GM21825 (cell line): ENCODE data around the gene WSCD2.

Experiments
- ATAC-seq: cut with Tn5 transposase; IDR thresholded peaks from one replicate; pipeline ENCODE4 v1.9.1; 2021; ENCODE audit warnings: mild to moderate bottlenecking, moderate library complexity; ENCODE audit not compliant: unreplicated experiment

The WSCD2 gene

GRCh38 chr12:108231109-108231905 lies 102.2 kb downstream of the WSCD2 start:
- no peak for ATAC-seq

GRCh38 chr12:108231909-108232434 lies 102.9 kb downstream of the WSCD2 start:
- no peak for ATAC-seq

- ATAC-seq: no peak
Measured at GRCh38 chr12:108232565-108232964, 103.5 kb downstream of the WSCD2 start.

GRCh38 chr12:108234158-108234557 lies 105.1 kb downstream of the WSCD2 start:
- no peak for ATAC-seq

GRCh38 chr12:108235197-108235984 lies 106.3 kb downstream of the WSCD2 start:
- ATAC-seq: no peak

DNA sequence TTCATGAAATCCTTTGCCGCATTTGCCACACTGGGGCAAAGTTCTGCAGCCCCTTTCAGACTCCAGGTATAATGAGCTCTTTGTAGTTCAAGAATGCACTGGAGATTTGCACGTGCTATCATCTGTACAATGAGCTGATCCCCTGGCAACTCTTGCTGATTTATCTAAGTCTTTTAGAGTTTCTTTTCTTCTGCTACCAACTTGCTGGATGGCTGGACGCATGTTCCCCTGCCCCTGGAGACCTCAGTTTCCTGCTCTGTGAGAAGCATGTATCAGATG lies 106.8 kb downstream of the WSCD2 start:
- ATAC-seq: no peak

DNA sequence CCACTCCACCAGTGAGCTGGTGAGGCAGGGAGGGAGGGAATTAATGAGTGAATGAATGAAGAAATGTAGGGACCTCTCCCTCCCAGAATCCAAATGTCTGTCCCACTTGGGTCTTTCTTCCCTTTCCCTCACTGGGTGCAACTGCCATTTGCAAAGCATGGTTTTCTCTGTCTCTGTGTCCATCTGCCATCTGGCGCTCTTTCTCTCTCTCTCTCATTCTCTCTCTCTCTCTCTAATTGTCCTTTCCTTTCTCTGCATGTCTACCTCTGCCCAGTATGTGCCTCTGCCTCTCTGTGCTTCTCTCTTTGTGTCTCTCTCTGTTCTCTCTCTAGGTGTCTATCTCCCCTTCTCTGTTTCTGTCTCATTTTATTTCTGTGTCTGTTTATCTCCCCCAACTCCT lies 107.3 kb downstream of the WSCD2 start:
- no peak for ATAC-seq

GRCh38 chr12:108237272-108237671 lies 108.2 kb downstream of the WSCD2 start:
- no peak for ATAC-seq

DNA sequence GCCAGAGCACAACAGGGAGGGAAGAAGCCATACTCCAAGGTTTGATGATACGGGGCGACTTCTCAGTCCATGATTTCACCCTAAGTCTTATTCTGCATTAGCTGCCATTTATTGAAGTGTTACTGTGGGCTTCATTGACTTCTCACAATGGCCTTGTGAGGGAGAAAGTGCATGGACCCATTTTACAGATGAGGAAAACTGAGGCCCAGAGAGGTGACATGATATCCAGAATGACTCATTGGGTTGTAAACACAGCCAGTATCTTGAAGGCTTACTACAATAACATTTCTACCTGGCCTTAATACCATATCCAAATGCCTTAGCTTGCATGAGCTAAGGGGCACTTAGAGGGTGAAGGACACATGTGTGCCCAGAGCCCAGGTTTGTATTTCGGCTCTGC lies 109.4 kb downstream of the WSCD2 start:
- ATAC-seq: no peak

DNA sequence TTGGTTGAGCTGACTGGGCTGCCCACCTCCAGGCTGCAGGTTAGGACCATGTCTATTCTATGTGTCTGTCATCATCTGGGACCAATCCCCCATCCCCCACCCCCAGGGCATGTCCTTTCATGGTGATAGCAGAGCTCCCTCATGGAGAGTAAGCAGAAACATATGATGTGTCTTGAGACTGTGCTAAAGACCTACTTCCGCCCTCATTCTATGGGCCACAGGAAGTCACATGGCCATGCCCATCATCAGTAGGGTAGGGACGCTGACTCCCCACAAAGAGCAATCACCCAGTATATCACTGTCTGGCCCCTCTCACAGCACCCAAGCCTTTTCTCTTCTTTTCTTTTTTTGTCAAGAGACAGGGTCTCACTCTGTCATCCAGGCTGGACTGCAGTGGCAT lies 110.3 kb downstream of the WSCD2 start:
- no peak for ATAC-seq

DNA sequence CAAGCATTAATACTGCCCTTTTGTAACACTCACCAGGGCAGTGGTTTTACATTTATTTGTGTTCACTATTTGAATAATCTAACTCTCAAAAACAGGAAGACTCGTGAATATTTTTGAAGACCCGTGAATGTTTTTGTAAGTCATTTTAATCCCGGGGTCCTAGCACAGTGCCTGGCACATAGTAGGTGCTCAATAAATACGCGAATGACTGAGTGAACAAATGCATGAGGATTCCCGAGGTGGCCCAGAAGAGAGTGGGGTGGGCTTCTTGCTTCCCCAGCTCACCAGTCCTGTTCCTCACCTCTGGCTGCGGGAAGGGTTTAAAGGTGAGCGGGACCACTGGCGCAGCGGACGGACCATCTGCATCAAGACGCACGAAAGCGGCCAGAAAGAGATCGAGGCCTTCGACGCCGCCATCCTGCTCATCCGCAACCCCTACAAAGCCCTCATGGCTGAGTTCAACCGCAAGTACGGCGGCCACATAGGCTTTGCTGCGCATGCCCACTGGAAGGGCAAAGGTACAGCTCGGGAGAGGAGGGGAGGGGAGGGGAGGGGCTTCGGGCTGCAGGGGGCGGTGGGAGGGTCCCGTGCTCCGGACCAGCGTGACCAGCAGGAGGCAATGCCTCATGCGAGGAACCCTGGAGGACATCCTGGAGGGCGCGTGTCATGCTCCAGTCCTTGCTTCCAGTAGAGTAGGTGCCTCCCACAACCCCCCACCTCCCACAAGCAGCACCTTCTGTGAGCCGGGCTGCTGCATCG lies 111.1 kb downstream of the WSCD2 start:
- ATAC-seq: no peak

DNA sequence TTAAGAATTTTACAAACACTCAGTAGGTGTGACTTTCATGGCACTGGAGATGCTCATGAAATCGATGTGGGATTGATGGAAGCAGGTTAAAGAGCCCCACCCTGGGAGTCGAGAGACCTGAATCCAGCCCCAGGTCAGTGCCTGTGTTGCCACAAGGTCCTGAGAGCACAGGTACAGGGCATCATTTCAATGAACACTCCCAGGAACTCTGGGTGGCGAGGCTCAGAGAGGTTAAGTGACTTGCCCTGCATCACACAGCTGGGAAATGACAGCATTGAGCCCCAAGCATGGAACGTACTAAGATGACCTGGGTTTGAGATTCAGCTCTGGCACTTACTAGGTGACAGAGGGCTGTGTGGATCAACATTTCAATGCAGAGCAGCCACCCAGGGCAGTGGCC lies 111.8 kb downstream of the WSCD2 start:
- no peak for ATAC-seq

- ATAC-seq: no peak
Measured at GRCh38 chr12:108241986-108242703, 113.1 kb downstream of the WSCD2 start.

DNA sequence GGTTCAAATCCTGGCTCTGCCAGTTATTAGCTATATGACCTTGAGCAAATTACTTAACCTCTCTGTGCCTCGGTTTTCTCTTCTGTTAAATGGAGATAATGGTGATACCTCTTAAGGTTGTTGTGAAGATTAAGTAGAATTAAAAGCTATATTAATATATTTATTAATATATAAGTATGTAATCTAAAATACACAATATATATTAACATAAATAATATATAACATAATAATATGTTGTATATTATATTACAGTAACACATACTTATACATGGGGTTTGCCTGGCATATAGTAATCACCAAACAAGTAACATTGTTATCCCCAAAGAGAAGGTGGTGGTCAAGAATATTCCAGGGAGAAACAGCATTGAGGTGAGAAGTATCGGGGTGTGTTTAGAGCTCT lies 118.0 kb downstream of the WSCD2 start:
- ATAC-seq: no peak

- no peak for ATAC-seq
Measured at GRCh38 chr12:108248011-108248410, 118.9 kb downstream of the WSCD2 start.

DNA sequence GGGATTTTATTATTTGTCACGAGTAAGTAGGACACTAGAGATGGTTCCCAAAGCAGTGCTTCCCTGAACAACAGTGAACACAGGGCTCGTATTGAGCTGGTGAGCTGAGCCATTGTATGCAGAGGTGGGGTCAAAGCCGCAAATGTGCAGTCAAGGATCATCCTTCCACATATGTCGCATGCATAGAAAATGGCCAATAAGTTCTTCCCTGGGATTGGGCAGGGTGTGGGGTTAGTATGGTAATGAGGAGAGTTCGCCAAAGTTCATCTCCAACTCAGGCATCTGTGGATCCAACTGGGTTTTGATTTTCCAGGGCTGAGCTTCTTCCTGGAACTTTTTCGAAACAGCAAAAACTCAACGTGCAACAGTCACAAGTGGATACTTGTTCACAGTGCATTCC lies 123.4 kb downstream of the WSCD2 start:
- no peak for ATAC-seq

DNA sequence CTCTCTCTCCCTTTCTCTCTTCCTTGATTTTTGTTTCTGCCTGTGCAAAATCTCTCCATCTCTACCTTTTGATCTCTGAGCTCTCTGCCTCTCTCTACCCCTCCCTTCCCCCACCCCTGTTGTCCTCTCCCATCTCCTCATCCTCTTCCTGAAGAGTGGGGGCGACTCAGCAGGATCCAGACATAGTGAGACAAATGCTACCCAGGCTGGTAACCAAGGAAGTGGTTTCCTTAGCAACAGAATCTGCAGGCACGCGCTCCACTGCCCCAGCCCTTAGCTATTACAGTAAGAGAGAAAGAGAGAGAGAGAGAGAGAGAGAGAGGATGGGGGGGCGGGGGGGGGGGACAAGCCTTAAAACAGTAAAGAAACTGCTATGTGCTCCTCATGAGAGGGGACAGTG lies 124.5 kb downstream of the WSCD2 start:
- no peak for ATAC-seq

DNA sequence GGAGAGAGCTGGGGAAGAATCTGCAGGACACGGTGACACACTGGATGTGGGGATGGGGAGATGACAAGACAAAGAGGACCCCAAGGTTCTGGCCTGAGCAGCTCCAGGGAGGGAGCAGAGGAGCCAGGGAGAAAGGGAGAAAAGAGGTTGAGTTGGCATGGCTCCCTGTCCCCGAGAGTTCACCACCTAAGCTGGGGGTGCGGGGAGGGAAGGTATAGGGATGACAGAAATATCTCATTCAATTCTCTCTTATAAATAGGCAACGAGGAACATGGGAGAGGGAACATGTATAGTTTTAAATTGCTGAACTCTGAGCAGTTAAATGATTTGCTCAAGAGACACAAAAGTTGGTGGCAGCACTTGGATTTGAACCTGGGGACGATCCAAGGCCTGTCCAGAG lies 124.9 kb downstream of the WSCD2 start:
- no peak for ATAC-seq

GRCh38 chr12:108254517-108255251 lies 125.6 kb downstream of the WSCD2 start:
- ATAC-seq: no peak

- ATAC-seq: no peak
Measured at GRCh38 chr12:108255252-108255602, 126.1 kb downstream of the WSCD2 start.
